ENCODE results near the gene DYRK3. TPM values are rescaled to one million over a fixed set of nuclear protein-coding genes. Genes with fewer than 3 reads are reported as not detected.

Gene DYRK3
- total and polyA plus RNA-seq, 9 of the 15 experiments (the other 6 are each of a cell fraction or from before 2014, with no cell fraction given), result 4.5 to 33.7 (median 25.7) TPM

GRCh38 chr1:206635080-206635977, at the start of gene DYRK3 (continued):
- TF ChIP-seq, protein P1, sequence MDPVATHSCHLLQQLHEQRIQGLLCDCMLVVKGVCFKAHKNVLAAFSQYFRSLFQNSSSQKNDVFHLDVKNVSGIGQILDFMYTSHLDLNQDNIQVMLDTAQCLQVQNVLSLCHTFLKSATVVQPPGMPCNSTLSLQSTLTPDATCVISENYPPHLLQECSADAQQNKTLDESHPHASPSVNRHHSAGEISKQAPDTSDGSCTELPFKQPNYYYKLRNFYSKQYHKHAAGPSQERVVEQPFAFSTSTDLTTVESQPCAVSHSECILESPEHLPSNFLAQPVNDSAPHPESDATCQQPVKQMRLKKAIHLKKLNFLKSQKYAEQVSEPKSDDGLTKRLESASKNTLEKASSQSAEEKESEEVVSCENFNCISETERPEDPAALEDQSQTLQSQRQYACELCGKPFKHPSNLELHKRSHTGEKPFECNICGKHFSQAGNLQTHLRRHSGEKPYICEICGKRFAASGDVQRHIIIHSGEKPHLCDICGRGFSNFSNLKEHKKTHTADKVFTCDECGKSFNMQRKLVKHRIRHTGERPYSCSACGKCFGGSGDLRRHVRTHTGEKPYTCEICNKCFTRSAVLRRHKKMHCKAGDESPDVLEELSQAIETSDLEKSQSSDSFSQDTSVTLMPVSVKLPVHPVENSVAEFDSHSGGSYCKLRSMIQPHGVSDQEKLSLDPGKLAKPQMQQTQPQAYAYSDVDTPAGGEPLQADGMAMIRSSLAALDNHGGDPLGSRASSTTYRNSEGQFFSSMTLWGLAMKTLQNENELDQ (CRISPR knock-in tag; IDR thresholded peaks at IDR 0.05; ENCODE audit: borderline replicate concordance), result no peak
- TF ChIP-seq ILF3 (IDR thresholded peaks at IDR 0.05; ENCODE audit: borderline replicate concordance) (no peak), HDAC6 (IDR thresholded peaks at IDR 0.05; ENCODE audit: low read depth, low read length) (no peak), RAD51 (IDR thresholded peaks at IDR 0.05; ENCODE audit: borderline replicate concordance, low read depth) (no peak), ZNF76 (CRISPR knock-in tag; IDR thresholded peaks at IDR 0.05; ENCODE audit: borderline replicate concordance) (no peak), ZNF253 (CRISPR knock-in tag; conservative IDR thresholded peaks at IDR 0.05) (no peak), BCOR (IDR thresholded peaks at IDR 0.05) (peak; percentile 55), ZBTB7A (IDR thresholded peaks at IDR 0.05; ENCODE audit: borderline replicate concordance, control insufficient read depth, low read depth, low read length) (peak; percentile 80; the same call in 1 of the 2 replicates), ELK1 (CRISPR knock-in tag; IDR thresholded peaks at IDR 0.05) (no peak)
- TF ChIP-seq, protein P2, sequence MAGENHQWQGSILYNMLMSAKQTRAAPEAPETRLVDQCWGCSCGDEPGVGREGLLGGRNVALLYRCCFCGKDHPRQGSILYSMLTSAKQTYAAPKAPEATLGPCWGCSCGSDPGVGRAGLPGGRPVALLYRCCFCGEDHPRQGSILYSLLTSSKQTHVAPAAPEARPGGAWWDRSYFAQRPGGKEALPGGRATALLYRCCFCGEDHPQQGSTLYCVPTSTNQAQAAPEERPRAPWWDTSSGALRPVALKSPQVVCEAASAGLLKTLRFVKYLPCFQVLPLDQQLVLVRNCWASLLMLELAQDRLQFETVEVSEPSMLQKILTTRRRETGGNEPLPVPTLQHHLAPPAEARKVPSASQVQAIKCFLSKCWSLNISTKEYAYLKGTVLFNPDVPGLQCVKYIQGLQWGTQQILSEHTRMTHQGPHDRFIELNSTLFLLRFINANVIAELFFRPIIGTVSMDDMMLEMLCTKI (IDR thresholded peaks at IDR 0.05; ENCODE audit: partially characterized antibody), result no peak
- TF ChIP-seq, protein P3, sequence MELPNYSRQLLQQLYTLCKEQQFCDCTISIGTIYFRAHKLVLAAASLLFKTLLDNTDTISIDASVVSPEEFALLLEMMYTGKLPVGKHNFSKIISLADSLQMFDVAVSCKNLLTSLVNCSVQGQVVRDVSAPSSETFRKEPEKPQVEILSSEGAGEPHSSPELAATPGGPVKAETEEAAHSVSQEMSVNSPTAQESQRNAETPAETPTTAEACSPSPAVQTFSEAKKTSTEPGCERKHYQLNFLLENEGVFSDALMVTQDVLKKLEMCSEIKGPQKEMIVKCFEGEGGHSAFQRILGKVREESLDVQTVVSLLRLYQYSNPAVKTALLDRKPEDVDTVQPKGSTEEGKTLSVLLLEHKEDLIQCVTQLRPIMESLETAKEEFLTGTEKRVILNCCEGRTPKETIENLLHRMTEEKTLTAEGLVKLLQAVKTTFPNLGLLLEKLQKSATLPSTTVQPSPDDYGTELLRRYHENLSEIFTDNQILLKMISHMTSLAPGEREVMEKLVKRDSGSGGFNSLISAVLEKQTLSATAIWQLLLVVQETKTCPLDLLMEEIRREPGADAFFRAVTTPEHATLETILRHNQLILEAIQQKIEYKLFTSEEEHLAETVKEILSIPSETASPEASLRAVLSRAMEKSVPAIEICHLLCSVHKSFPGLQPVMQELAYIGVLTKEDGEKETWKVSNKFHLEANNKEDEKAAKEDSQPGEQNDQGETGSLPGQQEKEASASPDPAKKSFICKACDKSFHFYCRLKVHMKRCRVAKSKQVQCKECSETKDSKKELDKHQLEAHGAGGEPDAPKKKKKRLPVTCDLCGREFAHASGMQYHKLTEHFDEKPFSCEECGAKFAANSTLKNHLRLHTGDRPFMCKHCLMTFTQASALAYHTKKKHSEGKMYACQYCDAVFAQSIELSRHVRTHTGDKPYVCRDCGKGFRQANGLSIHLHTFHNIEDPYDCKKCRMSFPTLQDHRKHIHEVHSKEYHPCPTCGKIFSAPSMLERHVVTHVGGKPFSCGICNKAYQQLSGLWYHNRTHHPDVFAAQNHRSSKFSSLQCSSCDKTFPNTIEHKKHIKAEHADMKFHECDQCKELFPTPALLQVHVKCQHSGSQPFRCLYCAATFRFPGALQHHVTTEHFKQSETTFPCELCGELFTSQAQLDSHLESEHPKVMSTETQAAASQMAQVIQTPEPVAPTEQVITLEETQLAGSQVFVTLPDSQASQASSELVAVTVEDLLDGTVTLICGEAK (IDR thresholded peaks at IDR 0.05), result peak; percentile 4; the same call in 1 of the 2 replicates
- TF ChIP-seq, protein P3 (CRISPR knock-in tag; IDR thresholded peaks at IDR 0.05), result no peak
